ENCODE measurements around the gene MAF.

Gene MAF

DNA sequence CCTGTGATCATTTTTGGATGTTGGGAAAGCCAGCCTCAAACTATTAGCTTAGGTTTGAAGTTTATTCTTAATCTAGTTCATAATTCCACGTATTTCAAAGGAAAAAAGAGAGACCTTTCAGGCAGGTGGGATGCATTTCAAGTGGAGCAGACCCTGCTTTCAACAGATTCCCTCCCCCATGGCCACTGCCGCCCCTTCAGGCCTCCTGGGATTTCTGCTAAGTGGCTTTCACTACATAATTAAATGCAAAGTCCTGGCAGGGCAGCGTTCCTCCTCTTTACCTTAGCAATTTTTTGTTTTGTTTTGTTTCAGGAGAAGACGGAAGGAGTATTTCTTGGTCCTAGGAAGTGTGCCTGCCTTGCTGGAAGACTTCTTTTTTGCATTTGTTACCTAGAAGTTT lies 36.6 kb downstream of the MAF start:
- TF ChIP-seq, protein P1, sequence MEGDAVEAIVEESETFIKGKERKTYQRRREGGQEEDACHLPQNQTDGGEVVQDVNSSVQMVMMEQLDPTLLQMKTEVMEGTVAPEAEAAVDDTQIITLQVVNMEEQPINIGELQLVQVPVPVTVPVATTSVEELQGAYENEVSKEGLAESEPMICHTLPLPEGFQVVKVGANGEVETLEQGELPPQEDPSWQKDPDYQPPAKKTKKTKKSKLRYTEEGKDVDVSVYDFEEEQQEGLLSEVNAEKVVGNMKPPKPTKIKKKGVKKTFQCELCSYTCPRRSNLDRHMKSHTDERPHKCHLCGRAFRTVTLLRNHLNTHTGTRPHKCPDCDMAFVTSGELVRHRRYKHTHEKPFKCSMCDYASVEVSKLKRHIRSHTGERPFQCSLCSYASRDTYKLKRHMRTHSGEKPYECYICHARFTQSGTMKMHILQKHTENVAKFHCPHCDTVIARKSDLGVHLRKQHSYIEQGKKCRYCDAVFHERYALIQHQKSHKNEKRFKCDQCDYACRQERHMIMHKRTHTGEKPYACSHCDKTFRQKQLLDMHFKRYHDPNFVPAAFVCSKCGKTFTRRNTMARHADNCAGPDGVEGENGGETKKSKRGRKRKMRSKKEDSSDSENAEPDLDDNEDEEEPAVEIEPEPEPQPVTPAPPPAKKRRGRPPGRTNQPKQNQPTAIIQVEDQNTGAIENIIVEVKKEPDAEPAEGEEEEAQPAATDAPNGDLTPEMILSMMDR (IDR thresholded peaks at IDR 0.05; ENCODE audit: insufficient read depth, low read length, missing control alignments), result no peak
- POLR2A ChIA-PET, result no interaction called here
- CTCF ChIA-PET, result no interaction called here
- DNase-seq (ENCODE audit: low read depth, low spot score), result no peak
- no peak overlapping the region for H3K4me3 ChIP-seq (ENCODE audit: low read depth, low read length)

DNA sequence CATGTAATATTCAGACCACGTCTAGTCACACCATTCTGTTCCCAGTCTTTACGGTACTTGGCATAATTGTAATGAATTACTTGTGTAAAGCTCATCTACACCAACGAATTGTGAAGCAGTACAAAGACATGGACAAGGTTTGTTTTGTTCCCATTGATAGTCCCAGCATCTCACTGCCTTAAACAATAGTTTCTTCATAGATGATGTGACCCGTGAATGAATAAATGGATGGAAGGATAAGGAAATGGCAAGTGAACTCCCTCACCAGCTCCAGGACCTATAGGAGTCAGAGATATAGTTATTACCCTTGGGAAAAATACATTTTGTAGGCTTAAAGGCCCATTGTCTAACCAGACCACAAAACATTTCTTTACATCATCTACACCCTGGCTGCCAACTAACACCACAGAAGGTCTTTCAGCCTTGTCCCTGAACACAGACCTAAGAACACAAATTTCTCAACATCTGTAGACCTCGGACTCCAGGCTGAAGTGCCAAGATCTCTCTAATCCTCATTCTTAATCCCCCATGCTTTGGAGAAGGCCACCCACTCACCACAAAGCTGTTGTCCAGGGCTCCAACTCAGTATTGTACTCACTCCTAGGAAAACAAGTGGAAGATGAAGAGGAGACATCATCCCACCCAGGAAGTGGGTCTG lies 38.2 kb downstream of the MAF start:
- DNase-seq (ENCODE audit: low read depth, low spot score), result no peak
- TF ChIP-seq, protein P1 (IDR thresholded peaks at IDR 0.05; ENCODE audit: insufficient read depth, low read length, missing control alignments), result no peak
- ChIA-PET POLR2A (no interaction called here), CTCF (no interaction called here)
- H3K4me3 ChIP-seq (ENCODE audit: low read depth, low read length), result no peak overlapping the region

DNA sequence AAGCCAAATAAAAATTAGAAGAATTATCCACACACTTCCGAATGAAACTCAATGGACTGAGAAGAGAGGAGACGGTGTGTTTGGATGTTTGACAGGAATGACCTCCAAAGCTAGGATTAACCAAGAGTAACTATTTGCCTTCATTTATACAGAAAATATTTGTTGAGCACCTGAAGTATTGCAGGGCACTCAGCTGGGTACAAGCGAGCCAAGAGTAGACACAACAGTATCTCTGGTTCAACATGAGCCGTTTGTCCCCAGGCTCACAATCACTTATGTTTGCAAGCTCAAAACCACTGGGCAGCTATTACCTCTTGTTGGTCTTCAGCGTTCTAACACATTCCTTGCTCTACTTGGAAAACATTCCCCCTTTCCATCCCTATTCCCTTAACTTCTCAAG lies 38.8 kb downstream of the MAF start:
- ChIA-PET CTCF (no interaction called here), POLR2A (no interaction called here)

DNA sequence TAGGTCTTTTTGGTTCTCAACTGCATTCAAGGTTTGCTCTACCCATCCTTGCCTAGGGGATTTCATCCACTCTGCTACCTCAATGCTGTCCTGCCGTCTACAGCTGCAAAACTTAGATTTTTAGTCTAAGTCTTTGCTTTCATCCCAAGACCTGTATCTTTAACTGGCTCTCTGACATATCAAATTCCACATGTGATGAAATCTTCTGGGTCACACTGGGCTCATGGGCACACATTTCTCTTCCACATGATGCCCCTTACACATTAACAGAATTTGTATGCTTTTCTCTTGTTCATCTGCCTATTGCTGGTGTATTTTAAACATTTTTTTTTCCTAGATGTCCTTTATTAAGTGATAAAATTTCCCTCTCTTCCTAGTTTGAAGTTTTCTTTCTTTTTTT lies 39.6 kb downstream of the MAF start:
- TF ChIP-seq, protein P1 (IDR thresholded peaks at IDR 0.05; ENCODE audit: insufficient read depth, low read length, missing control alignments), result no peak
- CTCF ChIA-PET, result no interaction called here
- POLR2A ChIA-PET, result no interaction called here
- no peak overlapping the region for H3K4me3 ChIP-seq (ENCODE audit: low read depth, low read length)
- DNase-seq (ENCODE audit: low read depth, low spot score), result no peak

More for the DNA sequence above, 38.8 kb downstream of the MAF start:
- no peak for DNase-seq (ENCODE audit: low read depth, low spot score)
- TF ChIP-seq, protein P1 (IDR thresholded peaks at IDR 0.05; ENCODE audit: insufficient read depth, low read length, missing control alignments), result no peak
- no peak overlapping the region for H3K4me3 ChIP-seq (ENCODE audit: low read depth, low read length)

DNA sequence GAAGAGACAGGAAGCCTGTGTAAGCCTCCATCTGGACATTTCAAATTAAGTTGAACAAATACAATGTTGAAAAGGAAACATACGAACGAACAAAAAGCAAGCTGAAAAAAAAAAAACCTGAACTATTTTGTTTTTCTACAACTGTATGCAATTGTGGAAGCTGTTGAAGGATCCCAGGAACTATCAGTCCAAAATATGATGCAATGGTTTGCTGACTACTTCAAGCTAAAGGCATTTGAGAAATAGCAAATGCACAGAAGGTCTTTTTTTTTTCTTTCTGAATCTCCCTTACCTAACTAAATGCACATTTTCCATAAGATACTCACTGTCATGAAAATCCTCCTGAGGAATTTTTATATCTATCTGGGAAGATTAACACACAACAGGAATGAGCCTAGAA lies 40.2 kb downstream of the MAF start:
- DNase-seq (ENCODE audit: low read depth, low spot score), result no peak
- TF ChIP-seq, protein P1 (IDR thresholded peaks at IDR 0.05; ENCODE audit: insufficient read depth, low read length, missing control alignments), result no peak
- POLR2A ChIA-PET, result no interaction called here
- no peak overlapping the region for H3K4me3 ChIP-seq (ENCODE audit: low read depth, low read length)
- CTCF ChIA-PET, result no interaction called here

DNA sequence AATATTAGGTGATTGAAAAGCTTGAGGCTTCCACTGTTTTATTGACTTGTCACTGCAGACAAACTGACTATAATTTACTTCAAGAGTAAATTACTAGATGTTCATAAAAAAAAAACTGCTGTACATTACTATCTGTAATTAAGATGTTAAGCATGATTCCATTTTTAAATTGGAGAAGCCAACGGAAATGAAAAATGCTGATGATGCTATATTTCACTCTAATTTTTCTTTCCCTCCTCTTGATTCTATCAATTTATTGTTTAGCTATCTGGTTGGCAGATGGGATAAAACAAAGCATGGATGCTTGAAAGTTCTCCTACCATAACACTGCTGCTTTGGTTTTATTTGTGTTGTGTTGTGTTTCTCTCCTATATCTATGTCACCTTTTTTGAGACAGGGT lies 41.0 kb downstream of the MAF start:
- TF ChIP-seq, protein P1 (IDR thresholded peaks at IDR 0.05; ENCODE audit: insufficient read depth, low read length, missing control alignments), result no peak
- POLR2A ChIA-PET, result no interaction called here
- DNase-seq (ENCODE audit: low read depth, low spot score), result no peak
- CTCF ChIA-PET, result no interaction called here
- H3K4me3 ChIP-seq (ENCODE audit: low read depth, low read length), result no peak overlapping the region
